Activated CD8-positive, alpha-beta memory T cell treated with anti-CD3 and anti-CD28 coated beads for 24 hours (primary cell): ENCODE measurements around the gene PAX3.
A peak's percentile ranks its signal among the peaks of the same experiment; 100 is the strongest.

Experiments used
- DNase-seq: peaks from one replicate; pipeline ENCODE4 v3.0.0-alpha.2; 2020

The PAX3 gene

GRCh38 chr2:222298311-222299150, at the start of gene PAX3:
Gene PAX3 (minus strand): TSS chr2:222298998. CDS start chr2:222298615, 383 bp downstream.
- DNase-seq, result no peak

GRCh38 chr2:222341331-222341730, 42.5 kb upstream of the PAX3 start:
- no peak for DNase-seq

- no peak for DNase-seq
Observed at GRCh38 chr2:222338374-222338773, 39.6 kb upstream of the PAX3 start.

- no peak for DNase-seq
Observed at GRCh38 chr2:222336931-222337330, 38.1 kb upstream of the PAX3 start.

GRCh38 chr2:222336442-222336841, 37.6 kb upstream of the PAX3 start:
- DNase-seq, result no peak

GRCh38 chr2:222334914-222335313, 36.1 kb upstream of the PAX3 start:
- DNase-seq, result no peak

- no peak for DNase-seq
Observed at GRCh38 chr2:222333397-222333796, 34.6 kb upstream of the PAX3 start.

GRCh38 chr2:222332116-222332515, 33.3 kb upstream of the PAX3 start:
- DNase-seq, result no peak

GRCh38 chr2:222330910-222331309, 32.1 kb upstream of the PAX3 start:
- no peak for DNase-seq

- DNase-seq, result no peak
Observed at GRCh38 chr2:222322236-222322635, 23.4 kb upstream of the PAX3 start.

GRCh38 chr2:222320436-222321395, 21.9 kb upstream of the PAX3 start:
- no peak for DNase-seq

GRCh38 chr2:222319586-222320435, 21.0 kb upstream of the PAX3 start:
- peak; percentile 62 for DNase-seq

GRCh38 chr2:222318712-222319585, 20.2 kb upstream of the PAX3 start:
- peak; percentile 59 for DNase-seq

- peak; percentile 74 for DNase-seq
Observed at GRCh38 chr2:222318026-222318711, 19.4 kb upstream of the PAX3 start.

- no peak for DNase-seq
Observed at GRCh38 chr2:222315443-222316121, 16.8 kb upstream of the PAX3 start.

- no peak for DNase-seq
Observed at GRCh38 chr2:222313816-222314215, 15.0 kb upstream of the PAX3 start.

GRCh38 chr2:222311978-222312738, 13.4 kb upstream of the PAX3 start:
- DNase-seq, result no peak

- DNase-seq, result no peak
Observed at GRCh38 chr2:222311319-222311977, 12.7 kb upstream of the PAX3 start.

- no peak for DNase-seq
Observed at GRCh38 chr2:222310747-222311318, 12.0 kb upstream of the PAX3 start.
